Measurements from ENCODE around the gene PPAT.

DNA sequence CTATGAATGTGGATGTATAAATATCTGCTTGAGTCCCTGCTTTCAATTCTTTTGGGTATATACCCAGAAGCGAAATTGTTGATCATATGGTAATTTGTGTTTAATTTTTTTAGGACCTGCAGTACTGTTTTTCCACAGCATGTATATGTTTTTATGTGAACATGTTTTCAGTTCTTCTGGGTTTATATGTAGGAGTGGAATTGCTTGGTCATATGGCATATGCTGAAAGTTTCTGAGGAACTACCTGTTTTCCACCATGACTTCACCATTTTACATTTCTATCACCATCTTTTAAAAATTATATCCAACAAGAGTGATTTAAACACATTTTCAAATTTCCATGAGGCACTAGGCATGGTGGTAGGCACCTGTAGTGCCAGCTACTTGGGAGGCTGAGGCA, 8.2 kb downstream of the PPAT start:
- TF ChIP-seq, protein P1, sequence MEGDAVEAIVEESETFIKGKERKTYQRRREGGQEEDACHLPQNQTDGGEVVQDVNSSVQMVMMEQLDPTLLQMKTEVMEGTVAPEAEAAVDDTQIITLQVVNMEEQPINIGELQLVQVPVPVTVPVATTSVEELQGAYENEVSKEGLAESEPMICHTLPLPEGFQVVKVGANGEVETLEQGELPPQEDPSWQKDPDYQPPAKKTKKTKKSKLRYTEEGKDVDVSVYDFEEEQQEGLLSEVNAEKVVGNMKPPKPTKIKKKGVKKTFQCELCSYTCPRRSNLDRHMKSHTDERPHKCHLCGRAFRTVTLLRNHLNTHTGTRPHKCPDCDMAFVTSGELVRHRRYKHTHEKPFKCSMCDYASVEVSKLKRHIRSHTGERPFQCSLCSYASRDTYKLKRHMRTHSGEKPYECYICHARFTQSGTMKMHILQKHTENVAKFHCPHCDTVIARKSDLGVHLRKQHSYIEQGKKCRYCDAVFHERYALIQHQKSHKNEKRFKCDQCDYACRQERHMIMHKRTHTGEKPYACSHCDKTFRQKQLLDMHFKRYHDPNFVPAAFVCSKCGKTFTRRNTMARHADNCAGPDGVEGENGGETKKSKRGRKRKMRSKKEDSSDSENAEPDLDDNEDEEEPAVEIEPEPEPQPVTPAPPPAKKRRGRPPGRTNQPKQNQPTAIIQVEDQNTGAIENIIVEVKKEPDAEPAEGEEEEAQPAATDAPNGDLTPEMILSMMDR (IDR thresholded peaks at IDR 0.05) = no peak
- no peak for TF ChIP-seq EZH2 (IDR thresholded peaks at IDR 0.05; ENCODE audit: borderline replicate concordance, insufficient read depth, low read depth, low read length, poor library complexity, severe bottlenecking)
